Islet precursor cell (in vitro differentiated cells): ENCODE data around the gene PELO.
"Not testable (repeated sequence)": the region's sequence is repeated elsewhere in the genome, so short reads cannot be mapped to it uniquely, and the experiment has no call there.

Experiments
- DNase-seq: peaks from one replicate; pipeline ENCODE4 v3.0.0-alpha.2; 2018

Gene PELO

DNA sequence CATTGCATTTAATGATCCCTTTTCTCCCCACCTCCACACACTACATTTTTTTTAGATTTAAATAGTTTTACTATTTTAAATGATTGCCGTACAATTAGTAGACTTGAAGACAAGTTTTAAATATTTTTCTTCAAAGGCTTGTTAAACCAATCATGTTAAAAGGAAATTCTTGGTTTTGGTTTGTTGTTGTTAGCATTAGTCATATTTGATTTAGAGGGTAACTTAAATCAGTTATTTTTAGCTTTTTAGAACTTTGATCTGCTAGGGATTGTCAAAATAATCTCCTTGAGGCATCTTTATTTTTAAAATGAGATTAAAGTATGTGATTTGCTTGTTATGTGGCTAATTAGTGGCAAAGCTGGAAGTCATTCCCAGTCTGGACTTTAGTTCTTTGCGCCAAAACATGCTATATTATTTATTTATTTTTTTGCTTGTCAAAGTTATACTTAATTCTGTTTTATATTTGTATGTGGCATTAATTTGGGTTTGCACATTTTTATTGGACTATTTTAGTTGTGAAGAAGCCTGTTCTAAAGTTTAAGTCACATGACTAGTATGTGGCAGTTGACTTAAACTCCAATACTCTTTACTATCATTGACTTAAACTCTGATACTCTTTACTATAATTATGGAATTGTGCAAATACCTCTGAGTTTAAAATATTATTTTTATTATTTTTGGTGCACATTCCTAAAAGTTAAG lies 14.7 kb downstream of the PELO start:
- no peak for DNase-seq

DNA sequence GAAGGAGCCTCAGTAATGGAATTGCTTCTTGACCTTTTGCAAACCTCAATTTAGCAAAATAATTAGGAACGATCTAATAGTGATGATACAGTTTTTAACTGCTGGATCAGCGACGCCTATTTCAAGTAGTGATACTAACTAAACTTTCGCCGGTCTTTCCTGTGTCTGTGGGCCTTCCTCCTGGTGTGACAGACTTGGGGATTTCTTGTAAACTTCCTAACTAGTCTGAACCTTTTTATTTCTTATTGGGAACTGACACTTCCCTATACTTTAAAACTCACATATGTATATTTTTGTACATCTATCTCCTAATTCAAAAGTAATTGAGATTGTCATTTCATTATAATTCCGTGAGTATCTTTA lies 15.2 kb downstream of the PELO start:
- DNase-seq = no peak

DNA sequence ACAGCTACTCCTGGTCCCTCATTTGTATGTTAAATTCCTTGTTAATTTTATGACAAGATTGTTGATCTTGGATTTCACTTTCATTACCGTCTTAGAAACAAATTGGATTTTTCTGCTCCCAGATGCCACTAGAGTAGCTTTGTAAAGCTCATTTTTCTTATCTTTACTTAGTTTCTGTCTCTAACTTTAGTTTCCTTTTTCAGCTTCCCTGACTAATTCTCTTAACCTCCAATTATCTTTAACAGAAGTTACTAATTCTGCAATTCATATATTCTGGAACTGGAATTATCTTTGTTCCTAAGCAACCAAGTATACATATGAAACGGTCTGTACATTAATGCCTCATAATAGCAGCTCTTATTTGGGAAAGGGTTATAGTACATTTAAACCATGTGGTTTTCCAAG lies 16.7 kb downstream of the PELO start:
- DNase-seq = no peak

DNA sequence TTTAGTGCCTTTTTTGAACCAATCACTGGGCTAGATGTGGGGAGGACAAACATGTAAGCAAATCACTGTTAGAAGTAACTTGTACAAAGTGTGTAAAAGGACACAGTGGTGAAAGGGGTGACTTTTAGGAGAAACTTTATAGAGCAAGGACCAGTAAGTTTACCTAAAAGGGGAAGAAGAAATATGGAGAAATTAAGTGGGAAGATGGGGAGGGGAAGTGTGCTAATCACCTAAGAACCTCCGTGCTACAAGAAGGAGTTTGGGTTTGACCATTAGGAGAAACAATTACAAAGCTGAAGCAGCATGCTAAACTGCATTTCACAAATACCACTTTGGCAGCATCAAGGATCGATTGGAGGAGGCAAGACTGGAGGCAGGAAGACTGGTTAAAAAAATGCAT lies 17.3 kb downstream of the PELO start:
- no peak for DNase-seq

DNA sequence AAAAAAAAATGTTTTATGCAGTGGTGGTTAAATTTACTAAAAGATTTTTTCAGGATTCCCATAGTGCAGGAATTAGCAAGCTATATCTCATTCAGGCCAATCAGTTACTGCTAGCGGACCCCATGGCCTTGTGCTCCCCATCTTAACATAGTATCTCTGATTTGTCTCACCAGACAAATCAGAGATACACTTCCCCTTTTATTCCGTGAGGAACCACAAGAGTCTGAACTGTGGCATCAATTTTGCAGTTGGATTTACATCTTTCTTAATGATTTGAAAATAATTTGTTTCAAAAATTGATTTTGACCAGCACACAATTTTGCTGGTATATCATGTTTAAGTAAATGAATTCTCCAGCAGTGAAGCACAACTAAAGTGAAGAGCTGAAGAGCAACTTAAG lies 17.9 kb downstream of the PELO start:
- DNase-seq = no peak

DNA sequence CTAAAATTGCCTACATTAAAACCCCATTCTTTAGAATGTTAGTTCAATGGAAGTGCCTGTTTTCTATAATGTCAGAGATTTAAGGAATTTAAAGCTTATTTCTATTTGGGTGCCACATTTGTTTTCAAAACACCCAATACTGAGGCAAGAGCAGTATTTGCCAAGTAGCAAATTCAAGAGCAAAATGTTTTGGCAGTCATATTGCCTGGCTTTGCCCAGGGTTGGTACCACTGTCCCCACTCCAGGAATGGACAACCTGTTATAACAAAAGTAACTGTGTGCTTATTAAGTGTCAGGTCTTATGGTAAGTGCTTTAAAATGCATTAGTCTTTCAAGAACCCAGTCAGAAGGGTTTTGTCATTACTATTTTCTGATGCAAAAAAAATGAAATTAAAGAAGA lies 19.3 kb downstream of the PELO start:
- DNase-seq = no peak

DNA sequence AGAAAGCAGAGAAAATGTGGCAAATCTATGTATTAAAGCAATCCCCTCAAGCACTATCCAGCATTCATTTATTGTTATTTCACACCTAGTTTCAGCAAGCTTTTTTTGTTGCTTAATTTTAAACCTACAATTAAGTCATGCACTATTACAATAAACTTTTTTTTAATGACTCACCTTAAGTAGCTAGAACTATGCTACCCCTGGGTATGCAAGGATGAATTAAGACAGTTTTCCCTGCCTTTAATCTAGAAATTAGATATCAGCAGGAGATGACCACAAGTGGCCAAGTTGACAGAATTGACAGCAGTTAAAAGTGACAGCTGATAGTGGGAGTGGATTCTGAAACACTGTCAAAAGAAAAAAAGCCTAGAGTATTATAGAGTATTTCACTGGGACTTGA lies 20.0 kb downstream of the PELO start:
- no peak for DNase-seq

DNA sequence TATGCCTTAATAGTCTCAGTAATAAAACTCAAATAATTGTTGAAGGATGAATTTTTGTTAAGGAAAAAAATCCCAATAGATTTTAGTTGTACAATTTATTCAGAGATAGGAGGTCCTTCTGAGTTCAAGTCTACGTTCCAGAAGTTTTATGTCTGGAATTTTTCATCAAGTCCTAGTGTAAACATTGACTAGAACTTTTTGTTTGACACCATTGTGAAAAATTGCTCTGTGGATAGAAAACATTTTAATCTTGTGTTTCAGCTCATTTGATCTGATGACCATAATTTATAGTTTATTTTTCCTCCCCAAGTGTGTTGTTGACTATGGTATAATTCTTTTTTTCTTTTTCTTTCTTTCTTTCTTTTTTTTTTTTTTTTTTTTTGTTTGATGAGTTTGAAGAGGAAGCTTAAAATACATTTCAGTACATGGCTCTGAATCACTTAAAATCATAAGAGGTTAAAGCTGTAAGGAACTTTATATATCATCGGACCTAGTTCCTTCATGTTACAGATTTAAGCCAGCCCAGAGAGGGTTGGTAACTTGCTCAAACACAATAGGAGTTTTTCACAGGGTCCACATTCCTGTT lies 20.7 kb downstream of the PELO start:
- DNase-seq = no peak

DNA sequence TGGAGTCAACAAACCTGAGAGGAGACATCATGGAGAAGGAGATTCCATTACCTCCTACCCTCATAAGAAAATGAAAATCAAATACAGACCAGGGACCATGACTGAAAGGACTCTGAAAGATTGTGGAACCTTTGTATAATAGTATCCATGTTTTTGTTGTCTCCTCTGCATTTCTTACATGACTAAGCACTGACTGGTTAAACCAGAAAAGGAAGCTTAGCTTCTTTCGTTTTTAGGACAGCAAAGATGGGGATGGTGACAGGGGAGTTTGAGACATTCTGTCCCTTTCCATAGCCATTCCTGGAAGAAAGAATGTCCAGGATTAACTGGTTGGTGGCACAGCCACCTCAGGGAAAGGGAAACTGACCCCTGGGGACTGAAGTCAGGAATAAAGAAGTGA lies 22.2 kb downstream of the PELO start:
- DNase-seq = no peak

DNA sequence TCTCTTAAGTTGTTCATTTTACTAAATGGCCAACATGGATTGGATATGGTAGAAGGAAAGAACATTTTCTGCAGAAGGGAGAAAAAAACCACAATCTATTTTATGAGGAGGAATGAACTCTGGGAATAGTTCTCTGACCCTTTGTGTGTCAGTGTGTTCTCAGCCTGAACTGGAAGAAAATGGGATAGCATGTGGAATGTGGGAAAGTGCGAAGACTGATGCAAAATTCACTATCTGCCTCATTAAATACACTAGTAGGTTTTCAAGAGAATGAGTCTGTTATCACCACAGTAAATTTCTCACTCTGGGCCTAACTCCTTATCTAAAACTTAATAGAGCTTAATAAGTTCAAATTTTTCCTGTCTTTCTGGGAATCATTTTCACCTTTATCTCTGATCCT lies 22.7 kb downstream of the PELO start:
- no peak for DNase-seq

DNA sequence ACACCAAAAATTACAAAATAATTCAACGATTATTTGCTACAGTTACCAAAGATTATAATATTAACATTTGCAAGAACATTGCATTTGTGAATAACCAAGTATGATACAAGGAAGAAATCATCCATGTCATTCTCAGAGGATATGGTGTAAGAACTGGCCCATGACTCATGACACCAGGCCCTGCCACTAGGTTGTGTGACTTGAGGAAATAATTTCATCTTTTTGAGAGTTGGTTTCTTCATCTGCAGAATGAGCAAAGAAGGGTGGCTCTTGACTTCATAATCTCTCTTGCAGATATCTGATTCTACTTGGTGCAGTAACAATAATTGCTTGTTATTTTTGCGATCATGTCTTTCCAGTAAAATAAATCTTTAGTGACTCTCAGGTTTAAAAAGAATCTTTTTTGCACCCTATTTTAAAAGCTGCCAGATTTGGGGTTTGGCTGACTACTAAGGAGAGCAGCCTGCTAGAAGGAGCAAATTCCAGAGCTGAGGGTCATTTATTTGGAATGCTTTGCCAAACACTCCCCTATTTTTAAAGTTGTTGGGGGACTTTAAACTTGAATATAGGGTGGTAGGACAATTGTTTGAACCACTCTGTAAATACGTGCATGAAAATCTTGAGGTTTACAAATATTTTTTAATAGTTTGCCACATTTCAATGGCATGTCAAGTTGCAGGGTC lies 23.5 kb downstream of the PELO start:
- DNase-seq = no peak

DNA sequence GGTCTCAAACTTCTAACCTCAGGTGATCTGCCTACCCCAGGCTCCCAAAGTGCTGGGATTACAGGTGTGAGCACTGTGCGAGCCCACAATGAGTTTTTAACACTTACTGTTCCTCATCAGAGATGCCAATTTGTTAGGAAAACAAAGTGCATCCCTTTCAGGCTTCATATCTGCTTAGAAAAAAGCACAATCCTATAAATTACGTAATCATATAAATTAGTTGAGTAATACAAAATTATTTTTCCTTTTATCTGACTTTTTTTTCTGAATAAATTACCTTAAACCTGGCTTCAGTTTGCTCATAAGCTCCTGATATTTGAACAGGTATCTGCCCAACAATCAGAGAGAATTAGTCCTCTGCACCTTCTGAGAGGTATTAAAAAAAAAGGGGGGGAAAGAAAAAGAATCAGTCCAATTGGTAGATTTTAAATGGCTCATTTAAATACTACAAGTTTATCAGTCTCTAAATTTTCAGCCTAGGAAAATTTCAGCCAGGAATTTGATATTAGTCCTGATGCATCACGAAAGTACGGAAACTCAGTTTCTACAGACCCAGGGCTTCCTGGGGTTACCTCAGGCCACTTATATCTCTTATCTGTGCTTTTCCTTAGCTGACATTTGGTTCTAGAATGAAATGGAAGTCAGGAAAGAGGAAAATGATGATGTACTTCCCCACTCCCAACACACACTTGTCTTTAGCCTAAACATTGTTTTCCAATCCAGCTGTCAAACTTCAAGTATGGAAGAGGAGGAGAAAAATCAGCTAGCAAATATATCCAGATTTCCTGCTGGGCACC lies 26.8 kb downstream of the PELO start:
- no peak for DNase-seq

DNA sequence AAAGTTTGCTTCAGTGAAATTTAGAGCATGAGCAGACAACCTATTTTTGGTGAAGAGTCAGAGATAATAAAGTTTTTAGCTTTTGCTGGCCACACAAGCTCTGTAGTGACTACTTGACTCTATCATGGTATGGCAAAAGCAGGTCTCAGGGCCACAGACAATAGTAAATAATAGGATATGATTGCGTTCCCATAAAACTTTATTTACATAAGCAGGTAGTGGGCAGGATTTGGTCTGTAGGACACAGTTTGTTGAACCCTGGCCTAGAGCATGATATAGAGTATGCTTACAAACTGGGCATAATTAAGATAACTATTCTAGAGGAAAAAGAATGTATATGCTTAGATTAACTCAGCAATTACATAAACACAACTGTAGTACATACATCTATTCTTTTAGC lies 30.1 kb downstream of the PELO start:
- DNase-seq = no peak

DNA sequence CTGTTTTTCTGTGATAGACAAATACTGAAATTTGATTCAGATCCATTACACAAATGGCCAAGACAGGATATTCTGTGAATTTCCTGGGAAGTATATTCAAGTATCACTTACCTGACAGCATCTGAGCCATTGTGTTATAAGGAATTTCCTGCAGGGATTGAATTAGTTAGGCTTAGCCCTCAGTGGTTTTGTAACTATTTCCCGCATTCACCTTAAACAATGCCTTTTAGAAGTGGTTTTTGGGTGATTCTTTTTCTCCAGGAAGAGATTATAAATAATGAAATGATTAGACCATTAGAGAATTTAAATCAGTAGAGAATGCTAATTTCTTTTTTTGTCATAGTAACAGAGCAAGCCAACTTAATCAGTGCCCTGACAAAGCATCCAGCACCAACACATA lies 30.6 kb downstream of the PELO start:
- DNase-seq = no peak

DNA sequence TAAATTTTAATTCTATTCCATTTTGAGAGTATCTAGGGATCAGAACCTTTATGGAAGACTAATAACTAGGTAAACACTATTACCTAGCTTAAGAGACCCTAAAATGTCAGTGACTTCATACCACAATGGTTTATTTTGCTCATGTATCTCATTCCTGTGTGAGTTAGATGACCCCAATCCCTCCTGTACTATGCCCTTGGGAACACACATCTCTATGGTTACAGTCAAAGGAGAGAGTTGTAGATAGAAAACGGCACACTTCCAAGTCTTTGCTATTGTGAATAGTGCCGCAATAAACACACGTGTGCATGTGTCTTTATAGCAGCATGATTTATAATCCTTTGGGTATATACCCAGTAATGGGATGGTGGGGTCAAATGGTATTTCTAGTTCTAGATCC lies 31.1 kb downstream of the PELO start:
- not testable (repeated sequence) for DNase-seq

DNA sequence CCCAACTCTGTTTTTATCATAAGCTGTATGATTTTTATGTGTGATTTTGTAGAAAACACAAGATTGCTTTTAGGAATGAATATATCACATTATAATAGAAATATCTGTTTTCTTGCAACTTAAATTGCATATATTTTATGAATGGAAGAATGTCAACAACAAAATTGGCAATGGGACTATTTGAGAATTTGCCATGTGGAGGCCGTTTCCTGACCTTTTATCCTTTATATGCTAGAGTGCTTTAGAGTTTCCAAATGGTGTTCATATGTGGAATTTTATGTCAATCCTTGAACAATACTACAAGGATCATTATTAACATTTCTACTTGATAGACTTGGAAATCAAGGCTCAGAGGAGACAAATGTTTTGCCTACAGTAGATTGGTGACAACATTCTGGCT lies 34.2 kb downstream of the PELO start:
- DNase-seq = no peak

DNA sequence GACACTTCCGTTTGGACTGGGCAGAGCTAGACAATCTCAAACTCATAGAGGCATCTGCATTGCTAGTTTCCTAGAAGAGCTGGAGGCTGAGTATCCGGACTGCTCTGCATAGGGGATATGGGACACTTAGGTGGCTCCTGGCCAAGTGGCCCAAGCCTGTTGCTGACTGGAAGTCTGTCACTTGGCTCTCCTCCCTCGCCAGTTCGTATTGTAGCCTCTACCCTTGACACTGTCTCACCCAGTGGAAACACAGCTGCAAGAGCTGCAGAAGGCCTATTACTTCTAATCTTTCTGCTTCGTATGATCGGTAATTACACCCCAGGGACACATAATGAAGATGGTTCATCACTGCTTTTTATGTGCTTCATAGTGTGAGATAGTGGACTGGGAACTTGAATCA lies 34.7 kb downstream of the PELO start:
- DNase-seq = no peak

DNA sequence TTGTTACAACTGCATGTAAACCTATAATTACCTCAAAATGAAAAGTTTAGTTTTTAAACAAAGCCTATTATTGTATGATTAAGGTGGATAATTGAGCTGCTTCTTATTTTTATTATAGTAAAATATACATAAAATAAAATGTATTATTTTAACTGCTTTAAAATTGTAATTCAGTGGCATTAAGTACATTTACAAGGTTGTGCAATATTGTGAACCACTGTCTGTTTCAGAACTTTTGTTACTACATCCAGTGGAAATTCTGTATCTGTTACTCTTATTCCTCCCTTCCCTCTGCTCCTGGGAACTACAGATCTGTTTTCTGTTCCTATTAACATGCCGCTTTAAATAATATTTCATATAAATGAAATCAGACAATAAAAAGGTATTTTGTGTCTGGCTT lies 37.1 kb downstream of the PELO start:
- DNase-seq = no peak

DNA sequence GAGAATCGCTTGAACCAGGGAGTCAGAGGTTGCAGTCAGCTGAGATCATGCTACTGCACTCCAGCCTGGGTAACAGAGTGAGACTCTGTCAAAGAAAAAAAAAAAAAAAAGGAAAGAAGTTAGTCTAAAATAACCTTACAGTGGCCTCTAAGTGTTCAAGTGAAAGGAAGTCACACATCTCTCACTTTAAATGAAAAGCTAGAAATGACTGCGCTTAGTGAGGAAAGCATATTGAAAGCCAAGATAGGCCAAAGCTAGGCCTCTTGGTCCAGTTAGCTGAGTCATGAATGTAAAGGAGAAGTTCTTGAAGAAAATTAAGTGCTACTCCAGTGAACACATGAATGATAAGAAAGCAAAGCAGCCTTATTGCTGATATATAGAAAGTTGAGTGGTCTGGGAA lies 38.1 kb downstream of the PELO start:
- no peak for DNase-seq

DNA sequence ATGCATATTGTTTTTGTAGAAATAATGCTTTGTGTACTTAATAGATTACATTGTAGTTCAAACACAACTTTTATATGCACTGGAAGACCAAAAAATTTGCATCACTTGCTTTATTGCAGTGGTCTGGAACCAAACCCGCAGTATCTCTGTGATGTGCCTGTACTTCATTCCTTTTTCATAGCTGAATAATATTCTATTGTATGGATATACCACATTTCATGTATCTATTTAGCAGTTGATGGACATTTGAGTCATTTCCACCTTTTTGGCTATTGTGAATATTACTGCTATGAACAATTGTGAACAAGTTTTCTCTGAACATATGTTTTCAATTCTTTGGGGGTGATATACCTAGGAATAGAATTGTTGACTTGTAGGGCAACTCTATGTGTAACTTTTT lies 40.1 kb downstream of the PELO start:
- no peak for DNase-seq

DNA sequence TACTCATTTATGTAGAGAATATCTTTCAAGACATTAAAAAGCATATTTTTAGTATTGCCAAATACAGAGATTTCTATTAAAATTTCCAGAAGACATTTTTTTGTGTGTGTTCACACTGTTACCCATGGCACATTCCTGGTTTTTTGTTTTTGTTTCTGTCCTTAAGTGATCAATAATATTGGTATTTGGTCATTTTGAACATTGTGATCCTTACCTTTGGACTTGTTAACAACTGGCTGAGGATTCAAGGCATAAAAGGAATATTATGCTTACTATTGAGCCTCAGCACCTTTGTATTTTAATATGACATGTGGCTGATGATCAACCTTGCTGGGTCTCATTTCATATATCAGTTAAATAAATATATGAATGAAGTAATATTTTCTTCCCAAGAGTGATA lies 41.9 kb downstream of the PELO start:
- no peak for DNase-seq

DNA sequence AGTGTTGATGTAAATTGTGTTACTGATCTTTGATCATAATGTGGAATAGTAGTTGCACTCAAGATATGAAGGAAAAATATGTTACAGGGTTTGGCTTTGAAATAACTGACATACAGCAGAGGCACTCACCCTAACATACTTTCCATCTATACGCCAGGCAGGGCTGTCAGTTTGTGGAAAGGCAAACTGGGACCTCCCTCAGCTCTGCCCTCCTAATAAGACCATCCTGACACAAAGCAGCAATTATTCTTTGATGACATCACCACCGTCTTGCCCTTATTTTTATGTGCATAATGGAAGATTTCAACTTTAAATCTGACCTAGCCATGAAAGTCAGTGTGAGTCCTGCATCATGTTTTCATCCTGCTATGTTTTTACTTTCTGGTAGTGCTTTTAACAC lies 42.9 kb downstream of the PELO start:
- DNase-seq = no peak

DNA sequence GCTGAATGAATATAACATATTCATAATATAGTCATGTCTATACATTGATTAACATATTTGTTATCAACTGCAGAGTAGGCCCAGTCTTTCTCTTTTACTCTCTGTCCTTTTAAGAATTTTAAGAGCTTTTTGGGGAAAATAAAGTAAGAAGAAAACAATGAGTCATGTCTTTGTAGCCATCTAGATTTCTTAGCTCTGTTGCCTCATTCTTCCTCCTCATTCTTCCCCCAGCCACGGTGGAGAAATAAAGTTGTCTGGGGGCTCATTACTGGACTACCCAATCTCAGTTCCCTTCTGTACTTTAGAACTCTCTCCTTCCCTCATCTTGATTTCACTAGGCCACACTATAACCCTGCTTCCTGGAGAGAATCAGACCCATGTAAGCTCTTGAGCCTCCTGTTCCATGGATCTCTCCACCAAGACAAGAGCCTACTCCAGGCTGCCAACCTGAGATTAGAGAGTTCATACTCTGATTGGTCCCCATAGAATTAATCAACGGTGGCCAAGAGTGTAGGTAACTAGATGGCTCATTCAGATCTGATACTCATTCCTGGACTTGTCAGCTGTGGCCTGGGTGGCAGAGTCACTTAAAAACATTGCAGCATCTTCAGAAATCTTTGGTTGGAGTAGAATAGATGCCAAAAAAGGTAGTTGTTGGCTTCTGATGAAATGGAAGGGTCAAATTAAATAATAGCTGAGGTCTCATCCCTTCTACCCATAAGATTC lies 44.2 kb downstream of the PELO start:
- no peak for DNase-seq
